Femur (tissue), 1 donor: Measurements from ENCODE around the gene MED4.

Experiments used
- DNase-seq: peaks from one replicate; pipeline ENCODE4 v3.0.0-alpha.2; 2017

The MED4 gene

DNA sequence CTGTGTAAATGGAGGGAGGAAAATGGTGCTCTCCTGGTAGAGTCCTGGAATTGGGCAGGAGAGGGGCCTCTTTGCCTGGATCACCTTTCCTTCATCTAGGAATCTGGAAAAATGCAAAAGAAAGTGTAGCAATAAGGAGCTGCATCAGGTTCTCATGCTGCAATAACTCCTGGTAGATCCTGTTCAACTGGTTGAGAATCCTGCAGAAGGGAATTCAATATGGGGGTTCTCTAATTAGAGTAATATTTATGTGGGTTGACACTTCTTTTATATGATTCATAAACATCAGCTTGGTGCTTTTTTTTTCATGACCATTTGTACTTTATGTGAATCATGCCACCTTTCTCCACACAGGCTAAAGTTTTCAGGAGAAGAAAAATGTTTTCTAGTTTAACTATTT, 66.8 kb downstream of the MED4 start:
- DNase-seq: no peak
